Measurements from ENCODE around the gene PRKAR2A. TPM values are rescaled to one million over a fixed set of nuclear protein-coding genes. Genes with fewer than 3 reads are reported as not detected.

The PRKAR2A gene
- total RNA-seq, 1 donor from 2014 or later = 47.6 TPM

- Mint-ChIP-seq H3K27me3 (ENCODE audit: low read depth) (peaks cover 5% of the 10 kb centered on the region), H3K36me3 (ENCODE audit: low read depth) (peaks cover 10% of the 10 kb centered on the region), H3K9me3 (no peaks in the 10 kb centered on the region), H3K4me3 (peak overlapping the region; percentile 96), H3K4me1 (peaks cover 34% of the 10 kb centered on the region), H3K27ac (ENCODE audit: unreplicated experiment) (peak overlapping the region; percentile 99)
- peak; percentile 8 for DNase-seq (ENCODE audit: low read depth, low spot score)
- TF ChIP-seq, protein P1, sequence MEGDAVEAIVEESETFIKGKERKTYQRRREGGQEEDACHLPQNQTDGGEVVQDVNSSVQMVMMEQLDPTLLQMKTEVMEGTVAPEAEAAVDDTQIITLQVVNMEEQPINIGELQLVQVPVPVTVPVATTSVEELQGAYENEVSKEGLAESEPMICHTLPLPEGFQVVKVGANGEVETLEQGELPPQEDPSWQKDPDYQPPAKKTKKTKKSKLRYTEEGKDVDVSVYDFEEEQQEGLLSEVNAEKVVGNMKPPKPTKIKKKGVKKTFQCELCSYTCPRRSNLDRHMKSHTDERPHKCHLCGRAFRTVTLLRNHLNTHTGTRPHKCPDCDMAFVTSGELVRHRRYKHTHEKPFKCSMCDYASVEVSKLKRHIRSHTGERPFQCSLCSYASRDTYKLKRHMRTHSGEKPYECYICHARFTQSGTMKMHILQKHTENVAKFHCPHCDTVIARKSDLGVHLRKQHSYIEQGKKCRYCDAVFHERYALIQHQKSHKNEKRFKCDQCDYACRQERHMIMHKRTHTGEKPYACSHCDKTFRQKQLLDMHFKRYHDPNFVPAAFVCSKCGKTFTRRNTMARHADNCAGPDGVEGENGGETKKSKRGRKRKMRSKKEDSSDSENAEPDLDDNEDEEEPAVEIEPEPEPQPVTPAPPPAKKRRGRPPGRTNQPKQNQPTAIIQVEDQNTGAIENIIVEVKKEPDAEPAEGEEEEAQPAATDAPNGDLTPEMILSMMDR (conservative IDR thresholded peaks at IDR 0.05) = no peak
These were observed 131.1 kb downstream of the PRKAR2A start for GRCh38 chr3:48716508-48716981.

GRCh38 chr3:48715174-48715800 is 132.4 kb downstream of the PRKAR2A start:
- peak overlapping the region; percentile 20 for H3K27ac Mint-ChIP-seq (ENCODE audit: unreplicated experiment)

DNA sequence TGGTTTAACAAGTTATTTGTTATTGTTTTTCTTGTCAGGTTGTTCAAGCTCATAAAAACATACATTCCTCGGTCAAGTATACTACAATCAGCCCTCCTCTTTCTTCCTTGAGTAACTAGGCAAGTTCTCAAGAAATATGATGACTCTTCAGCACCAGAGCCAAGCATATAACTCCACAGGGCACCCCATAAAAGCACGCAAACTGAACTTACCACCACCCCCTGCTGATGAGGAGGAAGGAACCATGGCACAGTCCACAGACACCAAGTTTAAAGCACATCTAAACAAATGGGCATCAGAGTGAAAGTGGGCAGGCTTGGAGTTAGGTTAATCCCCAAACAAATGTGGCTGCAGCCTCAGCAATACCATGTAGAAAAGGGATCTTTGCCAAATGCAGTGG is 135.9 kb downstream of the PRKAR2A start:
- H3K9me3 Mint-ChIP-seq = no peaks in the 10 kb centered on the region
- H3K4me1 Mint-ChIP-seq = peaks cover 40% of the 10 kb centered on the region
- H3K4me3 Mint-ChIP-seq = peak overlapping the region; percentile 52
- H3K27me3 Mint-ChIP-seq (ENCODE audit: low read depth) = no peaks in the 10 kb centered on the region
- H3K27ac Mint-ChIP-seq (ENCODE audit: unreplicated experiment) = no peak overlapping the region
- TF ChIP-seq, protein P1 (conservative IDR thresholded peaks at IDR 0.05) = no peak
- DNase-seq (ENCODE audit: low read depth, low spot score) = no peak
- peaks cover 14% of the 10 kb centered on the region for H3K36me3 Mint-ChIP-seq (ENCODE audit: low read depth)

More at GRCh38 chr3:48715174-48715800, 132.4 kb downstream of the PRKAR2A start:
- Mint-ChIP-seq H3K27me3 (ENCODE audit: low read depth) (peaks cover 2% of the 10 kb centered on the region), H3K36me3 (ENCODE audit: low read depth) (peaks cover 10% of the 10 kb centered on the region), H3K4me3 (peak overlapping the region; percentile 96), H3K4me1 (peaks cover 35% of the 10 kb centered on the region), H3K9me3 (no peaks in the 10 kb centered on the region)
- no peak for DNase-seq (ENCODE audit: low read depth, low spot score)
- TF ChIP-seq, protein P1 (conservative IDR thresholded peaks at IDR 0.05) = no peak

DNA sequence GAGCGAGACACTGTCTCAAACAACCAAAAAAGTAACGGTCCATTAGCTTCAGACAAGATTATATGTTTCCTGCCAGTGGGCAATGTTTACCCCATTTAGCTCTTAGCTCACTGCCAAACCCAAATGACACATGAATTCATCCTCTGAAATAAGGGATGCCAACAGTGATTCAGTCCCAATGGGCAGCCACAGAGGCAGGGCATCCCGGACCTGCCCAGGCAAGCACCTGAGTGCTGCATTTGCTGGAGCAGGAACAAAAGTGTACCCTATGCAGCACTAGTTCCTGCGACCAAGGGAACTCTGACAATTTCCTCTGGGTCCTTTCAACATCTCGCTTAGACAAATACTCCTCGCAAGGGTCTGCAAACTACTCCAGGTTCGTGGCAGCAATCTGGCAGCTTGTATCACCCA is 138.6 kb downstream of the PRKAR2A start:
- Mint-ChIP-seq H3K27ac (ENCODE audit: unreplicated experiment) (peak overlapping the region; percentile 57), H3K27me3 (ENCODE audit: low read depth) (no peaks in the 10 kb centered on the region), H3K36me3 (ENCODE audit: low read depth) (peaks cover 12% of the 10 kb centered on the region), H3K9me3 (no peaks in the 10 kb centered on the region), H3K4me3 (no peak overlapping the region), H3K4me1 (peaks cover 26% of the 10 kb centered on the region)
- TF ChIP-seq, protein P1 (conservative IDR thresholded peaks at IDR 0.05) = no peak
- DNase-seq (ENCODE audit: low read depth, low spot score) = no peak

GRCh38 chr3:48708481-48708889 is 139.2 kb downstream of the PRKAR2A start:
- DNase-seq (ENCODE audit: low read depth, low spot score) = no peak
- peaks cover 12% of the 10 kb centered on the region for H3K36me3 Mint-ChIP-seq (ENCODE audit: low read depth)
- H3K4me3 Mint-ChIP-seq = no peak overlapping the region
- H3K9me3 Mint-ChIP-seq = no peaks in the 10 kb centered on the region
- H3K27me3 Mint-ChIP-seq (ENCODE audit: low read depth) = no peaks in the 10 kb centered on the region
- H3K27ac Mint-ChIP-seq (ENCODE audit: unreplicated experiment) = no peak overlapping the region
- TF ChIP-seq, protein P1 (conservative IDR thresholded peaks at IDR 0.05) = no peak
- H3K4me1 Mint-ChIP-seq = peaks cover 27% of the 10 kb centered on the region

All from neural crest cell (in vitro differentiated cells).